Muscle of back (tissue), 11 donors: ENCODE results near the gene DISP3. TPM values are rescaled to one million over a fixed set of nuclear protein-coding genes. Genes with fewer than 3 reads are reported as not detected.

Source experiments
- DNase-seq, 3 donors: peaks; one replicate each; pipeline versions ENCODE4 v3.0.0 to v3.0.0-alpha.2; 2013
- polyA plus RNA-seq, 10 donors: library from polyadenylated mRNA; unstranded; fragments of 120-200 nt; gene quantifications; one replicate each; pipeline ENCODE4 v1.2.1, GENCODE V29; 2013; ENCODE audit not compliant: insufficient read length in 10 of 10

Gene DISP3
- polyA plus RNA-seq, 10 donors = 0.09 to 0.56 (median 0.28) TPM

- DNase-seq = no peak
These were observed 36.7 kb downstream of the DISP3 start for GRCh38 chr1:11515368-11516300.

GRCh38 chr1:11516961-11517635, 38.1 kb downstream of the DISP3 start:
- DNase-seq = no peak

- no peak for DNase-seq
These were observed 39.2 kb downstream of the DISP3 start for GRCh38 chr1:11518016-11518701.

- no peak for DNase-seq
These were observed 40.1 kb downstream of the DISP3 start for GRCh38 chr1:11518791-11519628.

- DNase-seq = no peak
These were observed 40.7 kb downstream of the DISP3 start for GRCh38 chr1:11519629-11520031.

- DNase-seq = no peak
These were observed 41.7 kb downstream of the DISP3 start for GRCh38 chr1:11520531-11521233.

GRCh38 chr1:11521582-11522399, 42.8 kb downstream of the DISP3 start:
- no peak for DNase-seq

GRCh38 chr1:11522400-11523235, 43.7 kb downstream of the DISP3 start:
- no peak for DNase-seq

- DNase-seq = no peak
These were observed 44.3 kb downstream of the DISP3 start for GRCh38 chr1:11523261-11523660.

- no peak for DNase-seq
These were observed 45.0 kb downstream of the DISP3 start for GRCh38 chr1:11523746-11524464.

- no peak for DNase-seq
These were observed 45.7 kb downstream of the DISP3 start for GRCh38 chr1:11524465-11525150.

GRCh38 chr1:11525151-11525505, 46.2 kb downstream of the DISP3 start:
- DNase-seq = no peak

GRCh38 chr1:11525516-11525915, 46.6 kb downstream of the DISP3 start:
- no peak for DNase-seq

- DNase-seq = no peak
These were observed 47.3 kb downstream of the DISP3 start for GRCh38 chr1:11526071-11526895.

- DNase-seq = no peak
These were observed 48.8 kb downstream of the DISP3 start for GRCh38 chr1:11527541-11528452.
